HCT116 (cell line): ENCODE results near the gene ACKR4. TPM values are rescaled to one million over a fixed set of nuclear protein-coding genes. Genes with fewer than 3 reads are reported as not detected.

Experiments used
- ATAC-seq: fragments of 200-7000 bp; cut with Tn5 transposase; 2 replicates; pipeline ENCODE4 v1.9.1; 2020; ENCODE audit warnings: mild to moderate bottlenecking, moderate library complexity
- BruUV-seq: library from RNA; stranded (reverse); fragments of 400-500 nt; replicated peaks from 2 replicates; lab custom pipeline; 2021; lab: Mats Ljungman, UMichigan
- CTCF ChIA-PET: fragments of 300-600 bp; sonication (Branson Sonifier 250); formaldehyde crosslinking; loops from one replicate; lab custom pipeline; 2021; ENCODE audit warnings: antibody characterized with exemption; lab: Charles Lee
- POLR2A ChIA-PET: fragments of 300-600, 350-600 bp; sonication (Branson Sonifier 250); formaldehyde crosslinking; loops from one replicate; lab custom pipeline; 2021; ENCODE audit warnings: antibody characterized with exemption; lab: Charles Lee
- RAD21 ChIA-PET, 2 experiments: fragments of 300-600 bp; sonication (Branson Sonifier 250); formaldehyde crosslinking; loops; one replicate each; lab custom pipeline; 2023; ENCODE audit warnings: low total read pairs in 2 of 2; ENCODE audit not compliant: uncharacterized antibody in 2 of 2, unreplicated experiment in 2 of 2, low non-redundant PET in 1 of 2; lab: Charles Lee
- DNase-seq: peaks from one replicate; pipeline ENCODE4 v3.0.0-alpha.2; 2010; ENCODE audit warnings: low read depth, low spot score
- H2AFZ ChIP-seq: fragments of 200-600 bp; shearing (Covaris generic), sonication (generic); 2 replicates; pipeline ENCODE4 v1.6.1; 2017; ENCODE audit warnings: low read depth, mixed run types, mixed read lengths, antibody characterized with exemption, low read length; ENCODE audit not compliant: poor library complexity, severe bottlenecking
- H3K27ac ChIP-seq: 2 replicates; pipeline ENCODE4 v1.5.1; 2012; ENCODE audit warnings: low read depth, low read length
- H3K27me3 ChIP-seq: fragments of 200-600 bp; sonication (generic); 2 replicates; pipeline ENCODE4 v1.6.1; 2016; ENCODE audit warnings: mixed run types, low read length, mixed read lengths; ENCODE audit not compliant: insufficient read depth
- H3K36me3 ChIP-seq, 2 experiments: fragments of 200-500 bp in 1 of 2; fragments of 200-600 bp in 1 of 2; sonication (Bioruptor generic) in 1 of 2; sonication (generic) in 1 of 2; 2 replicates each; pipeline versions ENCODE4 v1.5.1 to v1.6.1; 2014 to 2016; ENCODE audit warnings: low read length in 2 of 2, inconsistent platforms in 1 of 2, mixed read lengths in 1 of 2, mixed run types in 1 of 2; ENCODE audit not compliant: insufficient read depth in 2 of 2, control insufficient read depth in 1 of 2
- H3K4me1 ChIP-seq, 2 experiments: fragments of 200-600 bp in 1 of 2; sonication (generic) in 1 of 2; 2 replicates each; pipeline versions ENCODE4 v1.5.1 to v1.6.1; 2012 to 2017; ENCODE audit warnings: low read length in 2 of 2, inconsistent platforms in 1 of 2, mild to moderate bottlenecking in 1 of 2, mixed read lengths in 1 of 2, mixed run types in 1 of 2, moderate library complexity in 1 of 2; ENCODE audit not compliant: insufficient read depth in 2 of 2, control insufficient read depth in 1 of 2
- H3K4me2 ChIP-seq: fragments of 200-600 bp; sonication (generic); 2 replicates; pipeline ENCODE4 v1.6.1; 2017; ENCODE audit warnings: mixed run types, low read length, mixed read lengths
- H3K4me3 ChIP-seq, 2 experiments: fragments of 200-600 bp in 1 of 2; sonication (generic) in 1 of 2; replicated peaks in 1 of 2; 2 replicates each; pipeline ENCODE4 v1.5.1; 2011 to 2016; ENCODE audit warnings: low read length in 2 of 2, control low read depth in 1 of 2, low read depth in 1 of 2, mild to moderate bottlenecking in 1 of 2, mixed read lengths in 1 of 2, mixed run types in 1 of 2
- H3K79me2 ChIP-seq: fragments of 200-600 bp; sonication (generic); 2 replicates; pipeline ENCODE4 v1.6.1; 2017; ENCODE audit warnings: mild to moderate bottlenecking, mixed run types, low read length, moderate library complexity, mixed read lengths; ENCODE audit not compliant: insufficient read depth
- H3K9ac ChIP-seq: fragments of 200-600 bp; sonication (generic); 2 replicates; pipeline ENCODE4 v1.6.1; 2016; ENCODE audit warnings: low read length, mixed read lengths
- H3K9me2 ChIP-seq: fragments of 200-600 bp; sonication (generic), shearing (Covaris generic); 2 replicates; pipeline ENCODE4 v1.6.1; 2017; ENCODE audit warnings: mixed run types, mild to moderate bottlenecking, moderate library complexity; ENCODE audit not compliant: insufficient read depth
- H3K9me3 ChIP-seq, 2 experiments: fragments of 200-500 bp in 1 of 2; fragments of 200-600 bp in 1 of 2; sonication (Bioruptor generic) in 1 of 2; sonication (generic) in 1 of 2; 2 replicates each; pipeline ENCODE4 v1.6.1; 2014 to 2017; ENCODE audit warnings: low read length in 2 of 2, mixed read lengths in 2 of 2, inconsistent platforms in 1 of 2, low read depth in 1 of 2, mild to moderate bottlenecking in 1 of 2, mixed run types in 1 of 2, moderate library complexity in 1 of 2; ENCODE audit not compliant: control insufficient read depth in 1 of 2, insufficient read depth in 1 of 2
- H4K20me1 ChIP-seq: fragments of 200-600 bp; sonication (generic), shearing (Covaris generic); 2 replicates; pipeline ENCODE4 v1.6.1; 2017; ENCODE audit warnings: mixed run types, mild to moderate bottlenecking, moderate library complexity; ENCODE audit not compliant: insufficient read depth
- CEBPB ChIP-seq: IDR thresholded peaks from 2 replicates; pipeline ENCODE4 v1.6.1; 2012; ENCODE audit warnings: low read depth
- CTCF ChIP-seq, 3 experiments: fragments of 200-600 bp in 1 of 3; sonication (generic) in 1 of 3; IDR thresholded peaks in 2 of 3; conservative IDR thresholded peaks in 1 of 3; 2 replicates each; pipeline ENCODE4 v1.5.1; 2012 to 2017; ENCODE audit warnings: low read depth in 2 of 3, low read length in 2 of 3, antibody characterized with exemption in 1 of 3, borderline replicate concordance in 1 of 3, control low read depth in 1 of 3, mild to moderate bottlenecking in 1 of 3, mixed read lengths in 1 of 3, mixed run types in 1 of 3, moderate library complexity in 1 of 3; ENCODE audit not compliant: insufficient read depth in 1 of 3
- EGR1 ChIP-seq: IDR thresholded peaks from 2 replicates; pipeline ENCODE4 v1.6.1; 2012; ENCODE audit warnings: low read depth
- EZH2phosphoT487 ChIP-seq: fragments of 200-600 bp; IDR thresholded peaks from 2 replicates; pipeline ENCODE4 v1.6.1; 2018; ENCODE audit warnings: antibody characterized with exemption, borderline replicate concordance
- MAX ChIP-seq: IDR thresholded peaks from 2 replicates; pipeline ENCODE4 v1.6.1; 2012
- POLR2A ChIP-seq: IDR thresholded peaks from 2 replicates; pipeline ENCODE4 v1.7.0; 2011; ENCODE audit warnings: borderline replicate concordance; ENCODE audit not compliant: insufficient read depth, insufficient read length; ENCODE audit errors: extremely low read depth
- POLR2AphosphoS5 ChIP-seq: IDR thresholded peaks from 2 replicates; pipeline ENCODE4 v1.6.1; 2011; ENCODE audit warnings: mild to moderate bottlenecking, low read depth, low read length, moderate library complexity
- RAD21 ChIP-seq: IDR thresholded peaks from 2 replicates; pipeline ENCODE4 v1.6.1; 2012; ENCODE audit warnings: low read depth, mild to moderate bottlenecking
- REST ChIP-seq: IDR thresholded peaks from 2 replicates; pipeline ENCODE4 v1.6.1; 2012; ENCODE audit warnings: low read depth
- SIN3A ChIP-seq: IDR thresholded peaks from 2 replicates; pipeline ENCODE4 v1.6.1; 2012; ENCODE audit warnings: low read depth
- SP1 ChIP-seq: IDR thresholded peaks from 2 replicates; pipeline ENCODE4 v1.6.1; 2012; ENCODE audit warnings: low read depth
- ZBTB33 ChIP-seq: IDR thresholded peaks from 2 replicates; pipeline ENCODE4 v1.6.1; 2011; ENCODE audit warnings: mild to moderate bottlenecking, low read length, moderate library complexity; ENCODE audit not compliant: insufficient replicate concordance; ENCODE audit errors: extremely low read depth
- ZFX ChIP-seq: fragments of 450-650 bp; IDR thresholded peaks from 2 replicates; pipeline ENCODE4 v1.6.1; 2017
- ZNF274 ChIP-seq: fragments of 200-500 bp; sonication (Bioruptor generic); IDR thresholded peaks from 2 replicates; pipeline ENCODE4 v1.6.1; 2014; ENCODE audit warnings: mild to moderate bottlenecking, low read depth, low read length, inconsistent platforms
- intact Hi-C: fragments of 100-400 bp; cut with micrococcal nuclease; formaldehyde crosslinking; loops from 2 replicates; pipeline ENCODE4 v1.10.0; 2022
- total RNA-seq: library from RNA; stranded (reverse); gene quantifications from one replicate; pipeline ENCODE4 v1.2.1, GENCODE V29; 2021; ENCODE audit not compliant: unreplicated experiment

The ACKR4 gene
- total RNA-seq, 1 experiment from 2014 or later = 0.12 TPM

- intact Hi-C loops = no loop called here
- Histone ChIP-seq H3K9ac (no peak overlapping the region), H3K79me2 (no peaks in the 10 kb centered on the region), H3K4me3 (no peak overlapping the region), H3K4me1 (no peaks in the 10 kb centered on the region), H2AFZ (no peak overlapping the region), H3K4me2 (no peak overlapping the region), H3K9me2 (no peaks in the 10 kb centered on the region), H3K9me3 (no peaks in the 10 kb centered on the region), H3K27ac (no peak overlapping the region), H4K20me1 (no peaks in the 10 kb centered on the region), H3K27me3 (no peaks in the 10 kb centered on the region), H3K36me3 (no peaks in the 10 kb centered on the region)
- RAD21 ChIA-PET = no interaction called here
- no TSS peak for BruUV-seq
- TF ChIP-seq RAD21 (no peak), POLR2AphosphoS5 (no peak), EZH2phosphoT487 (no peak)
- POLR2A ChIA-PET = no interaction called here
- DNase-seq (no peak), ATAC-seq (no peak)
- CTCF ChIA-PET = no interaction called here
Observed at GRCh38 chr3:132594498-132594897, 2.6 kb upstream of the ACKR4 start.

- no peaks in the 10 kb centered on the region for H3K4me1 ChIP-seq
- no peaks in the 10 kb centered on the region for H3K9me2 ChIP-seq
- no peak overlapping the region for H3K27ac ChIP-seq
- intact Hi-C loops = no loop called here
- ATAC-seq = no peak
- no peaks in the 10 kb centered on the region for H3K27me3 ChIP-seq
- H3K79me2 ChIP-seq = no peaks in the 10 kb centered on the region
- H3K9me3 ChIP-seq = no peaks in the 10 kb centered on the region
- TF ChIP-seq REST (no peak), SP1 (no peak), CTCF (IDR thresholded peaks at IDR 0.05 in 2 of 3, conservative IDR thresholded peaks at IDR 0.05 in 1 of 3; ENCODE audit: borderline replicate concordance in 1 of 3, insufficient read depth in 1 of 3, low read depth in 2 of 3, low read length in 2 of 3) (no peak), ZFX (no peak), EZH2phosphoT487 (no peak), ZBTB33 (no peak), ZNF274 (no peak), EGR1 (no peak), CEBPB (no peak), MAX (no peak), SIN3A (no peak), POLR2A (no peak)
- TF ChIP-seq, all 23 proteins: peak for 0
- CTCF ChIA-PET = no interaction called here
- Histone ChIP-seq H3K9ac (no peak overlapping the region), H2AFZ (no peak overlapping the region), H4K20me1 (no peaks in the 10 kb centered on the region), H3K36me3 (no peaks in the 10 kb centered on the region), H3K4me2 (no peak overlapping the region), H3K4me3 (no peak overlapping the region)
- RAD21 ChIA-PET = no interaction called here
- POLR2A ChIA-PET = no interaction called here
- no TSS peak for BruUV-seq
- DNase-seq = no peak
Observed at GRCh38 chr3:132595014-132595413, 2.1 kb upstream of the ACKR4 start.
